NCI-H1105 (cell line): ENCODE results near the gene HSFY2.
"Not testable (repeated sequence)": the region's sequence is repeated elsewhere in the genome, so short reads cannot be mapped to it uniquely, and the experiment has no call there.

ENCODE experiments used
- DNase-seq: peaks from one replicate; lab custom pipeline; 2025; lab: John Stamatoyannopoulos, UW

The HSFY2 gene

DNA sequence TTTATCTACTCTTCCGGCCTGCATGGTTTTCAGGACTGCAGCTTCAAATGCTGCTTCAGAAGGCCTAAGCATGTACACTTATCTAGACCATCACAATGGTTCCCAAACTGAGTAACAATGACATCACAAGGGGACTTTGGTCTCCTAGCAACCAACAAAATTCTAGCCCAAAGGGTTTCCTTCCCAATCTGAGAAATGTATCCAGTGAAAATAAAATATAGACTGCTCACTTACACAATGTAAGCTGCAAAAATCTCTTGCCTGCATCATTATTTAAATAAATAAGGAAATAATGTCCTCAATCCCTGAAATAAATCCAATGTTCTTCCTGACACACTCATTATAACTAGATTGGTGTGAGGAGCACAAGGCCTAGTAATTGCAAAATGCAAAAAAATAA lies at the start of gene HSFY2:
Gene HSFY2 (minus strand): TSS at position 101 of the 400 bp plus-strand sequence. CDS start 117 bp downstream, outside the sequence.
- not testable (repeated sequence) for DNase-seq

GRCh38 chrY:18815751-18816150 lies 42.2 kb upstream of the HSFY2 start:
- not testable (repeated sequence) for DNase-seq

- DNase-seq: not testable (repeated sequence)
These were observed 15.3 kb upstream of the HSFY2 start for GRCh38 chrY:18788757-18789406.

- not testable (repeated sequence) for DNase-seq
These were observed 19.5 kb downstream of the HSFY2 start for GRCh38 chrY:18754077-18754476.

- DNase-seq: not testable (repeated sequence)
These were observed 20.3 kb downstream of the HSFY2 start for GRCh38 chrY:18753133-18753815.

- DNase-seq: not testable (repeated sequence)
These were observed 49.8 kb downstream of the HSFY2 start for GRCh38 chrY:18723714-18724113.
